ENCODE data around the gene PDXK.

Gene PDXK

GRCh38 chr21:43688906-43689305, 30.0 kb upstream of the PDXK start:
- TF ChIP-seq ISL1 (CRISPR knock-in tag; IDR thresholded peaks at IDR 0.05), result no peak
- no peak for TF ChIP-seq ZC3H10 (CRISPR knock-in tag; IDR thresholded peaks at IDR 0.05)
- TF ChIP-seq, protein P1, sequence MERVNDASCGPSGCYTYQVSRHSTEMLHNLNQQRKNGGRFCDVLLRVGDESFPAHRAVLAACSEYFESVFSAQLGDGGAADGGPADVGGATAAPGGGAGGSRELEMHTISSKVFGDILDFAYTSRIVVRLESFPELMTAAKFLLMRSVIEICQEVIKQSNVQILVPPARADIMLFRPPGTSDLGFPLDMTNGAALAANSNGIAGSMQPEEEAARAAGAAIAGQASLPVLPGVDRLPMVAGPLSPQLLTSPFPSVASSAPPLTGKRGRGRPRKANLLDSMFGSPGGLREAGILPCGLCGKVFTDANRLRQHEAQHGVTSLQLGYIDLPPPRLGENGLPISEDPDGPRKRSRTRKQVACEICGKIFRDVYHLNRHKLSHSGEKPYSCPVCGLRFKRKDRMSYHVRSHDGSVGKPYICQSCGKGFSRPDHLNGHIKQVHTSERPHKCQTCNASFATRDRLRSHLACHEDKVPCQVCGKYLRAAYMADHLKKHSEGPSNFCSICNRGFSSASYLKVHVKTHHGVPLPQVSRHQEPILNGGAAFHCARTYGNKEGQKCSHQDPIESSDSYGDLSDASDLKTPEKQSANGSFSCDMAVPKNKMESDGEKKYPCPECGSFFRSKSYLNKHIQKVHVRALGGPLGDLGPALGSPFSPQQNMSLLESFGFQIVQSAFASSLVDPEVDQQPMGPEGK (CRISPR knock-in tag; IDR thresholded peaks at IDR 0.05; ENCODE audit: borderline replicate concordance), result no peak
- no peak for TF ChIP-seq TOX (CRISPR knock-in tag; IDR thresholded peaks at IDR 0.05; ENCODE audit: borderline replicate concordance)
- TF ChIP-seq ARNTL (CRISPR knock-in tag; IDR thresholded peaks at IDR 0.05; ENCODE audit: borderline replicate concordance, low read depth), result no peak
- no peak for TF ChIP-seq ZNF565 (CRISPR knock-in tag; conservative IDR thresholded peaks at IDR 0.05; ENCODE audit: low read depth)
- TF ChIP-seq SNAI2 (CRISPR knock-in tag; IDR thresholded peaks at IDR 0.05), result no peak
- TF ChIP-seq CSRNP3 (CRISPR knock-in tag; IDR thresholded peaks at IDR 0.05), result no peak
- TF ChIP-seq PPARA (CRISPR knock-in tag; IDR thresholded peaks at IDR 0.05; ENCODE audit: borderline replicate concordance), result no peak
- TF ChIP-seq ESRRG (CRISPR knock-in tag; IDR thresholded peaks at IDR 0.05), result no peak
- TF ChIP-seq CSDC2 (CRISPR knock-in tag; IDR thresholded peaks at IDR 0.05), result no peak
- no peak for TF ChIP-seq ZNF8 (CRISPR knock-in tag; IDR thresholded peaks at IDR 0.05)
- TF ChIP-seq, protein P2, sequence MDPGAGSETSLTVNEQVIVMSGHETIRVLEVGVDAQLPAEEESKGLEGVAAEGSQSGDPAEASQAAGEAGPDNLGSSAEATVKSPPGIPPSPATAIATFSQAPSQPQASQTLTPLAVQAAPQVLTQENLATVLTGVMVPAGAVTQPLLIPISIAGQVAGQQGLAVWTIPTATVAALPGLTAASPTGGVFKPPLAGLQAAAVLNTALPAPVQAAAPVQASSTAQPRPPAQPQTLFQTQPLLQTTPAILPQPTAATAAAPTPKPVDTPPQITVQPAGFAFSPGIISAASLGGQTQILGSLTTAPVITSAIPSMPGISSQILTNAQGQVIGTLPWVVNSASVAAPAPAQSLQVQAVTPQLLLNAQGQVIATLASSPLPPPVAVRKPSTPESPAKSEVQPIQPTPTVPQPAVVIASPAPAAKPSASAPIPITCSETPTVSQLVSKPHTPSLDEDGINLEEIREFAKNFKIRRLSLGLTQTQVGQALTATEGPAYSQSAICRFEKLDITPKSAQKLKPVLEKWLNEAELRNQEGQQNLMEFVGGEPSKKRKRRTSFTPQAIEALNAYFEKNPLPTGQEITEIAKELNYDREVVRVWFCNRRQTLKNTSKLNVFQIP (CRISPR knock-in tag; IDR thresholded peaks at IDR 0.05; ENCODE audit: borderline replicate concordance, low read depth), result no peak
- no peak for TF ChIP-seq OSR1 (CRISPR knock-in tag; IDR thresholded peaks at IDR 0.05)
- no peak for TF ChIP-seq ZNF70 (CRISPR knock-in tag; IDR thresholded peaks at IDR 0.05)
- no peak for TF ChIP-seq ZFP3 (CRISPR knock-in tag; IDR thresholded peaks at IDR 0.05)
- no peak for TF ChIP-seq GLIS3 (CRISPR knock-in tag; IDR thresholded peaks at IDR 0.05)
- TF ChIP-seq ZFP30 (CRISPR knock-in tag; IDR thresholded peaks at IDR 0.05), result no peak
- no peak for ATAC-seq

- no peak for ATAC-seq
- no peak for TF ChIP-seq BACH2 (CRISPR knock-in tag; IDR thresholded peaks at IDR 0.05; ENCODE audit: borderline replicate concordance)
Measured at GRCh38 chr21:43689556-43690337, 29.2 kb upstream of the PDXK start.

GRCh38 chr21:43690346-43690745, 28.6 kb upstream of the PDXK start:
- TF ChIP-seq ZNF565 (CRISPR knock-in tag; conservative IDR thresholded peaks at IDR 0.05; ENCODE audit: low read depth) (no peak), ZC3H10 (CRISPR knock-in tag; IDR thresholded peaks at IDR 0.05) (no peak), ARNTL (CRISPR knock-in tag; IDR thresholded peaks at IDR 0.05; ENCODE audit: borderline replicate concordance, low read depth) (no peak), ZFP30 (CRISPR knock-in tag; IDR thresholded peaks at IDR 0.05) (no peak), ZNF70 (CRISPR knock-in tag; IDR thresholded peaks at IDR 0.05) (no peak), ESRRG (CRISPR knock-in tag; IDR thresholded peaks at IDR 0.05) (no peak), CSDC2 (CRISPR knock-in tag; IDR thresholded peaks at IDR 0.05) (no peak), TCF4 (CRISPR knock-in tag; IDR thresholded peaks at IDR 0.05; ENCODE audit: borderline replicate concordance) (no peak), ZFP3 (CRISPR knock-in tag; IDR thresholded peaks at IDR 0.05) (no peak), GLIS3 (CRISPR knock-in tag; IDR thresholded peaks at IDR 0.05) (no peak), CREB5 (CRISPR knock-in tag; IDR thresholded peaks at IDR 0.05; ENCODE audit: low read depth) (no peak), RARB (CRISPR knock-in tag; IDR thresholded peaks at IDR 0.05) (no peak), ISL1 (CRISPR knock-in tag; IDR thresholded peaks at IDR 0.05) (no peak), CSRNP3 (CRISPR knock-in tag; IDR thresholded peaks at IDR 0.05) (no peak), PPARA (CRISPR knock-in tag; IDR thresholded peaks at IDR 0.05; ENCODE audit: borderline replicate concordance) (no peak), TOX (CRISPR knock-in tag; IDR thresholded peaks at IDR 0.05; ENCODE audit: borderline replicate concordance) (no peak), BACH2 (CRISPR knock-in tag; IDR thresholded peaks at IDR 0.05; ENCODE audit: borderline replicate concordance) (no peak), ZNF8 (CRISPR knock-in tag; IDR thresholded peaks at IDR 0.05) (no peak)
- TF ChIP-seq, protein P1 (CRISPR knock-in tag; IDR thresholded peaks at IDR 0.05; ENCODE audit: borderline replicate concordance), result no peak
- TF ChIP-seq, protein P2 (CRISPR knock-in tag; IDR thresholded peaks at IDR 0.05; ENCODE audit: borderline replicate concordance, low read depth), result no peak
- no peak for ATAC-seq

Measured in SK-N-SH treated with all-trans-retinoic acid at 6 μM for 48 hours (cell line).